HG03045 (cell line): ENCODE data around the gene ENTPD2.
"Not testable (repeated sequence)": the region's sequence is repeated elsewhere in the genome, so short reads cannot be mapped to it uniquely, and the experiment has no call there.

ENCODE experiments used
- ATAC-seq: cut with Tn5 transposase; IDR thresholded peaks from one replicate; pipeline ENCODE4 v1.9.1; 2021; ENCODE audit warnings: mild to moderate bottlenecking, moderate library complexity; ENCODE audit not compliant: unreplicated experiment

Gene ENTPD2

DNA sequence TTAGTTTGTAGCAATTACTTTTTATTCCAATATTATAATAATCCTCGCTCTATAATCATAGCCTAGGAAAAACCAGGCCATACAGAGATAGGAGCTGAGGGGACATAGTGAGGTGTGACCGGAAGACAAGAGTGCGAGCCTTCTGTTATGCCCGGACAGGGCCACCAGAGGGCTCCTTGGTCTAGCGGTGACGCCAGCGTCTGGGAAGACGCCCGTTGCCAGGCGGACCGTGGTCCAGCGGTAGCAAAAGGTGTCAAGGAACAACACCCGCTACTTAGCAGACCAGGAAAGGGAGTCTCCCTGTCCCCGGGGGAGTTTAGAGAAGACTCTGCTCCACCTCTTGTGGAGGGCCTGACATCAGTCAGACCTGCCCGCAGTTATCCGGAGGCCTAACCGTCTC is 49.6 kb downstream of the ENTPD2 start:
- not testable (repeated sequence) for ATAC-seq

DNA sequence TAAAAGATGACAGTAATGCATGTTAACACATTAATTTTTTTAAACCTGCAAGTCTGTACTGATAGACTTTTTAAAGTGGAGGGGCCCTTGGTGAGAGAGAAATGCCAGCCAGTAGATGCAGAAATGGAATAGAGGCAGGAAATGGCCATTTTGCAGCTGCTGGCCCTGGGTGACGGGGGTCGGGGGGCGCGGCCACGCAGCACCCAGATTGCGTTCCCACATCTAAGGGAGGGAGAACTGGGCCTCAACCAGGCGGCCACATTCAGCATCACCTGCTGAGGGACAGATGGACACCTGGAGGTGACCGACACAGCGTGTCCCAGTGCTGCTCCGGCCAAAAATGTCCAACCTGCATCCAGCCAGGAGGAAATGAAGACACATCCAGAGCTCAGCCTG is 51.2 kb downstream of the ENTPD2 start:
- ATAC-seq, result no peak

DNA sequence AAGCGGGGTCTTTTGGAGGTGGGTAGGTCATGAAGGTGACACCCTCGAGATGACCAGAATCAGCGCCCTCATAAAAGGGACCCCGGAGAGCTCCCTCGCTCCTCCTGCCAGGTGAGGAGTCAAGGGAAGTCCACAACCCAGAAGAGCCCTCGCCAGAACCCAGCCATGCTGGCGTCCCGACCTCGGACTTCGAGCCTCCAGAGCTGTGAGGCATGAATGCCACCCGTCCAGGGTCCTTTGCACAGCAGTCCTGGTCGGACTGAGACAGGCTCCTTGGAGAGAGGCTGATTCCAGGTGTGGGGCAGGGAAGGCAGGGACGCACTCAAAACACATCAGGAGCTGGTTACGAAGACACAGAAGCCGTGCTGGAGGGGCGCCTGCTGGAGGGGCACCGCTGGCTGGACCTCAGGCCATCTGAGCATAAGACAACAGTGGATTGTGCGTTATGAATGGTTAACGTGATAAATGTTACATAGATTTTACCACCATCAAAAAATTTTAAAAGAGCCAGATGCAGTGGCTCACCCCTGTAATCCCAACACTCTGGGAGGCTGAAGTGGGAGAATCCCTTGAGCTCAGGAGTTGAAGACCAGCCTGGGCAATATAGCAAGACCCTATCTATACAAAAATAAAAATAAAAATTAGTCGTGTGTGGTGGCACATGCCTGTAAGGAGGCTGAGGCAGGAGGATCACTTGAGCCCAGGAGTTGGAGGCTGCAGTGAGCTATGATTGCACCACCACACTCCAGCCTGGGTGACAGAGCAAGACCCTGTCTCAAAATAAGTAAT is 51.8 kb downstream of the ENTPD2 start:
- no peak for ATAC-seq

DNA sequence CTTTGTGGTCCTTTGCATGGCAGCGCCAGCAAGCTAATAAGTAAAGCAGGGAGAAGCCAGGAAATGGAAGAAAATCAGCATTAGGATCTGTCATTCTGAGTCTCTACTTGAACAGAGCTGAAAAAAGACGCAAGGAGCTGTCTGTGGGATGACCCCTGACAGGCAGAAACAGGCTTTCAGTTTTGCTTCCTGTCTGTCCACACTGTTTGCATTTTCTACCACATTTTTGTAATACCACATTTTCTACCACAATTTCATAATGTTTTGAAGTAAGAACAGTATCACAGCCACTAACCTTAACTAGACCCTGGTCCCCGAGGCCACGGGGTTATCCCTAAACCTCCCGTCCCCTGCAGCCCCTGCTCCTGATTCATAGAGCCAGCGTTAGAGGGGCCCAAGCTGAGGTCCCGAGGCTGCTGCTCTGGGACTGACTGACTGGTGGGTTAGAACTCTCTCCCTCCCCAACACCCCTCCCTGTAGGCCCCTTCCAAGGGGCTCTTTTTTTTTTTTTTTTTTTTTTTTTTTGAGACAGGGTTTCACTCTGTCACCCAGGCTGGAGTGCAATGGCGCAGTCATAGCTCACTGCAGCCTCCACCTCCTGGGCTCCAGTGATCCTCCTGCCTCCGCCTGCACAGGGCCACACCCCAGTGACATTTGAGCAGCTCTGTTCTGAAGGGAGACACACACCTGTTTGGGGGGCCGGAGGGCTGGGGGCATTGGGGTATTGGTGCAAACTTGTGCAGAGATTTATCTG is 53.5 kb downstream of the ENTPD2 start:
- ATAC-seq, result peak; percentile 67
